Esophagus (tissue), 2 donors: ENCODE data around the gene ARID1B. TPM values are rescaled to one million over a fixed set of nuclear protein-coding genes. Genes with fewer than 3 reads are reported as not detected.

ENCODE experiments used
- H3K27ac ChIP-seq, 2 donors: one replicate each; pipeline ENCODE4 v1.5.1; 2013; ENCODE audit warnings: low read depth in 2 of 2, mild to moderate bottlenecking in 2 of 2, inconsistent platforms in 1 of 2, low read length in 1 of 2, moderate library complexity in 1 of 2
- H3K27me3 ChIP-seq, 2 donors: one replicate each; pipeline ENCODE4 v1.6.1; 2013; ENCODE audit warnings: low read length in 2 of 2, control low read depth in 1 of 2, mild to moderate bottlenecking in 1 of 2; ENCODE audit not compliant: insufficient read depth in 2 of 2, control insufficient read depth in 1 of 2
- H3K36me3 ChIP-seq, 2 donors: one replicate each; pipeline ENCODE4 v1.6.1; 2013; ENCODE audit warnings: low read length in 1 of 2; ENCODE audit not compliant: control insufficient read depth in 2 of 2, insufficient read depth in 2 of 2
- H3K4me1 ChIP-seq, 2 donors: one replicate each; pipeline ENCODE4 v1.6.1; 2013; ENCODE audit warnings: low read length in 1 of 2; ENCODE audit not compliant: control insufficient read depth in 2 of 2, insufficient read depth in 2 of 2
- H3K4me3 ChIP-seq, 2 donors: one replicate each; pipeline ENCODE4 v1.5.1; 2013; ENCODE audit warnings: low read length in 2 of 2, mild to moderate bottlenecking in 2 of 2, low read depth in 1 of 2, moderate library complexity in 1 of 2
- H3K9me3 ChIP-seq, 2 donors: one replicate each; pipeline ENCODE4 v1.6.1; 2013; ENCODE audit warnings: mild to moderate bottlenecking in 2 of 2, low read depth in 1 of 2, low read length in 1 of 2, moderate library complexity in 1 of 2; ENCODE audit not compliant: control insufficient read depth in 2 of 2, insufficient read depth in 1 of 2
- WGBS, 2 donors: extraction: QIAGEN DNeasy Blood & Tissue Kit; methylation state at CpG; one replicate each; pipeline ENCODE4 v1.1.7; 2013; 5-methylcytosine and 5-hydroxymethylcytosine counted together
- polyA plus RNA-seq, 2 donors: library from polyadenylated mRNA; stranded (reverse); fragments of 200-250 nt; gene quantifications; one replicate each; pipeline ENCODE4 v1.2.3, GENCODE V29; 2013
- donor health status: healthy with polysubstance abuse.
- donor health status: Bipolar disorder and iron deficiency.

ARID1B gene
- polyA plus RNA-seq, 2 donors, result 15.9 to 16.1 TPM

DNA sequence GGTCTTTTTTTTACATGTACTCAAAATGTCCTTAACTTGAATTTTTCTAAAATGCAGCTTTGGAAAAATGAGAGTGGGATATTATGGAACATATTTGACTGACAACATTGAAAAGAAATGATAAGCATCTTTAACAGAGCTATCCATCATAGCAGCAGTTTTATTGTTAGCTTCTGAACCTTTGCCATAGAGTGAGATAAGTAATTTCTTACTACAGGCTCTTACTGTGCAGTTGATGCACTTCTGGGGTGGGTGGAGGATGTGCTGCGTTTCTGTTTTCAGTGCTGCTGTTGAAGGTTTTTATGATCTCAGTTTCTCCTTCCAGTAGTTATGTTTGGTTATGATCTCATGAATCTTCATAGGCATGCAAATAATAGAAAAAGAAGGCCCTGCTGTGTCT, 279.1 kb downstream of the ARID1B start:
- H3K36me3 ChIP-seq, result no peaks in the 10 kb centered on the region
- H3K9me3 ChIP-seq, result no peaks in the 10 kb centered on the region
- WGBS, 2 donors, result 63 to 73% methylated on average over 1 of the region's 1 CpG
- no peaks in the 10 kb centered on the region for H3K27me3 ChIP-seq
- H3K27ac ChIP-seq, result no peak overlapping the region
- H3K4me3 ChIP-seq, result no peak overlapping the region
- H3K4me1 ChIP-seq, result peaks cover 0 to 1% of the 10 kb centered on the region in 2 donors

DNA sequence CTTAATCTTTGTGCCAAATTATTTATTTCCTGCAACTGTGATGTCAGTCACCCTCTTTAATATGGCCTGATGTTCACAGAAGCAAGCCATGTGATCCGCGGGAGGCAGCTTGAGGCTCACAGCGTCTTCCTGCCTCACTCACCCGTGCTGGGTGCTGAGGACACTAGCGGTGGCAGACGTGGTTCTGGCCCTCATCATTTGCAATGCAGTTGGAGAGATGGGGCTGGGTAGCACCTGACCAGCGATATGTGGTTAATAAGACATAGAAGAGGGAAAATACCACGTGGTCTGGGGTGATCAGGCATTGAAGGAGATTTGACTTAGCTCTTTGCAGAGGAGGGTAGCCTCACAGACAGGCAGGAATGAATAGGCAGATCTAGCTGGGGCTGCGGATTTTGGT, 281.4 kb downstream of the ARID1B start:
- Histone ChIP-seq H3K4me1 (peaks cover 1 to 3% of the 10 kb centered on the region in 2 donors), H3K27ac (no peak overlapping the region), H3K9me3 (no peaks in the 10 kb centered on the region), H3K36me3 (no peaks in the 10 kb centered on the region), H3K27me3 (no peaks in the 10 kb centered on the region), H3K4me3 (no peak overlapping the region)
- 88 to 91% methylated on average over 9 of the region's 9 CpGs for WGBS, 2 donors

- no peak overlapping the region for H3K4me3 ChIP-seq
- H3K27ac ChIP-seq, result no peak overlapping the region
- H3K9me3 ChIP-seq, result no peaks in the 10 kb centered on the region
- WGBS, 2 donors, result 36 to 40% methylated on average over 4 of the region's 4 CpGs
- H3K36me3 ChIP-seq, result no peaks in the 10 kb centered on the region
- H3K27me3 ChIP-seq, result no peaks in the 10 kb centered on the region
- H3K4me1 ChIP-seq, result peaks cover 0 to 6% of the 10 kb centered on the region in 2 donors
Measured at GRCh38 chr6:157059781-157060180, 282.6 kb downstream of the ARID1B start.

GRCh38 chr6:157060440-157060952, 283.3 kb downstream of the ARID1B start:
- H3K9me3 ChIP-seq, result no peaks in the 10 kb centered on the region
- H3K27me3 ChIP-seq, result no peaks in the 10 kb centered on the region
- WGBS, 2 donors, result 28 to 40% methylated on average over 1 of the region's 1 CpG
- peaks cover 0 to 6% of the 10 kb centered on the region in 2 donors for H3K4me1 ChIP-seq
- H3K27ac ChIP-seq, result no peak overlapping the region
- H3K36me3 ChIP-seq, result no peaks in the 10 kb centered on the region
- H3K4me3 ChIP-seq, result no peak overlapping the region

DNA sequence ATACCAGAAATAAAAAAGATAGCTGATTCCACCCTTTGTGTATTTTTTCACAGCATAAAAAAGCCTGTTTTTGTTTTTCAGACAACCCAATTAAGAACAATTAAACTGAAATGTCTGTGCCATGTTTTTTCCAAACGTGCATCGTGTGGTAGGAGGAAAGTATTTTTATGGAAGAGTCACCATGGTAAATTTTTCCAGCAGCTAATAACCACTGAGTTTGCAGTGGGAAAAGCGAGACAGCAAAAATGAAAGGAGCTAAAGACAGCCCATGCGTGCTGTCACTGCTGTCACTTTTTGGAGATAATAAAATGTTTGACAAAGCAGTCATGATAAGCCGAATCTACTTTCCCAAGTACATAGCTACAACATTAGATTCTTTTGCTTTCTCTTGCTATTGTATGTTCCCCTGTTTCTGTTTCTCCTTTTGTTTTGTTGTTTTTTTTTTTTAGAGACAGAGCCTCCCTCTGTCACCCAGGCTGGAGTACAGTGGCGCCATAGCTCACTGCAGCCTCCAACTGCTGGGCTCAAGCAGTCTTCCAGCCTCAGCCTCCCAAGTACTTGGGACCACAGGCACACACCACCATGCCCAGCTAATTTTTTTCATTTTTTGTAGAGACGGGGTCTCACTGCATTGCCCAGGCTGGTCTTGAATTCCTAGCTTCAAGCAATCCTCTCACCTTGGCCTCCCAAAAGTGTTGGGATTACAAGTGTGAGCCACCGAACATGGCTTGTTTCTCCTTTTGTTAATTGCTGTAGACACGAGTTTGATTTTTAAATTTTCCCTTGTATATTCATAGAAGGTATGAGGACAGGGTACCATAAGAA, 284.8 kb downstream of the ARID1B start:
- Histone ChIP-seq H3K27me3 (no peaks in the 10 kb centered on the region), H3K9me3 (no peaks in the 10 kb centered on the region), H3K4me3 (no peak overlapping the region), H3K27ac (no peak overlapping the region), H3K4me1 (peaks cover 0 to 6% of the 10 kb centered on the region in 2 donors), H3K36me3 (no peaks in the 10 kb centered on the region)
- WGBS, 2 donors, result 89 to 93% methylated on average over 9 of the region's 9 CpGs

- peak overlapping the region; percentile 13 to 31 for H3K27ac ChIP-seq
- H3K4me3 ChIP-seq, result no peak overlapping the region
- H3K9me3 ChIP-seq, result no peaks in the 10 kb centered on the region
- no peaks in the 10 kb centered on the region for H3K36me3 ChIP-seq
- H3K27me3 ChIP-seq, result no peaks in the 10 kb centered on the region
- peaks cover 0 to 9% of the 10 kb centered on the region in 2 donors for H3K4me1 ChIP-seq
- 65 to 68% methylated on average over 2 of the region's 2 CpGs for WGBS, 2 donors
Measured at GRCh38 chr6:157063176-157063905, 286.2 kb downstream of the ARID1B start.

GRCh38 chr6:157063923-157064322, 286.7 kb downstream of the ARID1B start:
- WGBS, 2 donors, result 85 to 88% methylated on average over 5 of the region's 5 CpGs
- H3K36me3 ChIP-seq, result no peaks in the 10 kb centered on the region
- H3K4me3 ChIP-seq, result no peak overlapping the region
- H3K27ac ChIP-seq, result peak overlapping the region in 1 of 2 donors; percentile 13
- H3K27me3 ChIP-seq, result no peaks in the 10 kb centered on the region
- H3K4me1 ChIP-seq, result peaks cover 0 to 9% of the 10 kb centered on the region in 2 donors
- H3K9me3 ChIP-seq, result no peaks in the 10 kb centered on the region

- H3K9me3 ChIP-seq, result no peaks in the 10 kb centered on the region
- H3K27me3 ChIP-seq, result no peaks in the 10 kb centered on the region
- no peak overlapping the region for H3K4me3 ChIP-seq
- WGBS, 2 donors, result 91 to 93% methylated on average over 8 of the region's 8 CpGs
- H3K27ac ChIP-seq, result no peak overlapping the region
- peaks cover 0 to 9% of the 10 kb centered on the region in 2 donors for H3K4me1 ChIP-seq
- H3K36me3 ChIP-seq, result no peaks in the 10 kb centered on the region
Measured at GRCh38 chr6:157064502-157064901, 287.3 kb downstream of the ARID1B start.

DNA sequence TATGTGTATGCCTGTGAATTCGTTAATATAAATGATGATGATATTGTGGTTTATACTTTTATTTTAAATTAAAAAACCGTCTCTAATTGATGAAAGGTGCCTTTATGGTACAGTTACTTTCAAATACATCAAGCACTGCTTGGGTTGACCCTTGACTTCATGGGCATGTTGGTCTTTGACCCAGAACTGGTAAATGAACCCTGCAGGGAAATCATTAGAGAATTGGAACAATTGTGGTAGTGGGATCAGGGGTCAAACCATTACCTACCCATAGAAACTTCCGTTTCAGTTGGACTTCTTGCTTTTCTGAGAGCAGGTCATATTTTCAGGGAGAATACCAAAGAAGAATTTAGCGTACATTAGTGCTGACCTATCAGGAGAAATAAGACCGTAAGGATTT, 288.2 kb downstream of the ARID1B start:
- 92 to 94% methylated on average over 5 of the region's 5 CpGs for WGBS, 2 donors
- Histone ChIP-seq H3K4me3 (no peak overlapping the region), H3K36me3 (no peaks in the 10 kb centered on the region), H3K27me3 (no peaks in the 10 kb centered on the region), H3K27ac (no peak overlapping the region), H3K4me1 (peaks cover 0 to 9% of the 10 kb centered on the region in 2 donors), H3K9me3 (no peaks in the 10 kb centered on the region)
